Loucy (cell line): ENCODE results near the gene PDE4D.

Experiments
- H2AFZ ChIP-seq: fragments of 200-600 bp; sonication (generic); 2 replicates; pipeline ENCODE4 v1.6.0; 2016; ENCODE audit warnings: antibody characterized with exemption, mild to moderate bottlenecking, low read length, moderate library complexity
- H3F3A ChIP-seq: fragments of 200-600 bp; 2 replicates; pipeline ENCODE4 v1.6.0; 2016; ENCODE audit warnings: antibody characterized with exemption, low read depth, mild to moderate bottlenecking
- H3K27me3 ChIP-seq: fragments of 200-600 bp; sonication (generic); 2 replicates; pipeline ENCODE4 v1.6.1; 2014; ENCODE audit warnings: low read length, mild to moderate bottlenecking; ENCODE audit not compliant: insufficient read depth, poor library complexity, severe bottlenecking
- H3K36me3 ChIP-seq: fragments of 200-600 bp; sonication (generic); 2 replicates; pipeline ENCODE4 v1.6.1; 2016; ENCODE audit warnings: low read length; ENCODE audit not compliant: insufficient read depth
- H3K4me1 ChIP-seq: fragments of 200-600 bp; sonication (generic); 2 replicates; pipeline ENCODE4 v1.5.1; 2014; ENCODE audit warnings: low read length, mild to moderate bottlenecking; ENCODE audit not compliant: insufficient read depth, poor library complexity, severe bottlenecking
- H3K4me2 ChIP-seq: fragments of 200-600 bp; sonication (generic); 2 replicates; pipeline ENCODE4 v1.6.0; 2014; ENCODE audit warnings: antibody characterized with exemption, low read length, low read depth, mild to moderate bottlenecking; ENCODE audit not compliant: poor library complexity, severe bottlenecking
- H3K4me3 ChIP-seq: fragments of 200-600 bp; sonication (generic); 2 replicates; pipeline ENCODE4 v1.5.1; 2014; ENCODE audit warnings: low read length, mild to moderate bottlenecking, mixed read lengths; ENCODE audit not compliant: poor library complexity, severe bottlenecking
- H3K79me2 ChIP-seq: fragments of 200-600 bp; sonication (generic); 2 replicates; pipeline ENCODE4 v1.6.1; 2014; ENCODE audit warnings: low read length; ENCODE audit not compliant: insufficient read depth
- H3K9ac ChIP-seq: fragments of 200-600 bp; sonication (generic); 2 replicates; pipeline ENCODE4 v1.6.0; 2014; ENCODE audit warnings: mild to moderate bottlenecking, low read depth, low read length, moderate library complexity; ENCODE audit not compliant: poor library complexity, severe bottlenecking
- H3K9me2 ChIP-seq: fragments of 200-600 bp; sonication (generic); replicated peaks from 2 replicates; pipeline ENCODE4 v1.6.1; 2016; ENCODE audit warnings: low read depth, low read length, mixed read lengths
- H3K9me3 ChIP-seq: fragments of 200-600 bp; sonication (generic); 2 replicates; pipeline ENCODE4 v1.6.1; 2014; ENCODE audit warnings: mild to moderate bottlenecking, antibody characterized with exemption, low read length, low read depth; ENCODE audit not compliant: insufficient read depth
- H4K20me1 ChIP-seq: fragments of 200-600 bp; sonication (generic); 2 replicates; pipeline ENCODE4 v1.6.0; 2014; ENCODE audit warnings: antibody characterized with exemption, low read length, mild to moderate bottlenecking; ENCODE audit not compliant: insufficient read depth, poor library complexity, severe bottlenecking
- EZH2phosphoT487 ChIP-seq: fragments of 200-600 bp; IDR thresholded peaks from 2 replicates; pipeline ENCODE4 v1.6.1; 2018; ENCODE audit warnings: antibody characterized with exemption, mild to moderate bottlenecking, moderate library complexity, borderline replicate concordance
- TF ChIP-seq, protein P1 (sequence below): fragments of 200-600 bp; sonication (generic); conservative IDR thresholded peaks from 2 replicates; pipeline ENCODE4 v1.5.1; 2014; ENCODE audit warnings: mild to moderate bottlenecking, antibody characterized with exemption, low read length

Gene PDE4D

DNA sequence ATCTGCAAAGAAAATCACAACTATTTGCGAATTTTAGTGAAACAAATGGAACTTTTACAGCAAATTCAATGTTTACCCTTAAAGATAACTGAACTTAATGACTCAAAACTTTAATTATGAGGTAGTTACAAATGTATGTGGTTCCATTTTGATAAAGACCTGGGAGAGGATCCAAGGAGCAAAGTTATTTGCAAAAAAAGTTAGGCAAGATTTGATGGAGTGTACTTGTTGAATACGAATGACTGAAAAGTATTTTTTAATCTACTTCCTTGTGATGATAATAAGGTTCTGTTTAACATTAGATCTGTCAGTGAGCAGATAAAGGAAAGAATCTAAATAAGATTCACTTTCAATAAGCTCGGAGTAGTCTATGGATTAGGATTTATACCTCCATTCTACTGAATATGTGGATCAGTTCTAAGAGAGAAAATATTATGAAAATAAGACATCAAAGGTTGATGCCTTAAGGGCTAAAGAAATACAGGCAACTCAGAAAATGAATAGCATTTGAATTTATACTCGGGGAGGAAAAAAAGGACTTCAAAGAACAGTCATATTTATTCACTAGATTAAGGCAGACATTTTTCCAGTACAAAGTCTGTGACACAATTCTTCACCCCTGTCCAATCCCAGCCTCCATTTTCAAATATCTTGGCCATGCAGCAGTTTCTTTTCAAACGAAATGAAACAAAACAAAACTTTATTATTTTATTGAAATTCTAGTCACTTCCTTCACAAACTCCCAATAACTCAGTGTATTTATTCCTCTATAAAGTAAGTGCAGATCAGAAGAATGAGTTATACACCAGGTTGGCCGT is 199.8 kb downstream of the PDE4D start:
- Histone ChIP-seq H4K20me1 (no peaks in the 10 kb centered on the region), H3K27me3 (no peaks in the 10 kb centered on the region), H3K4me3 (no peak overlapping the region), H3K9ac (no peak overlapping the region), H3F3A (no peaks in the 10 kb centered on the region), H3K9me3 (no peaks in the 10 kb centered on the region), H3K9me2 (no peaks in the 10 kb centered on the region), H2AFZ (no peak overlapping the region), H3K79me2 (no peaks in the 10 kb centered on the region), H3K36me3 (no peaks in the 10 kb centered on the region), H3K4me2 (no peak overlapping the region), H3K4me1 (no peaks in the 10 kb centered on the region)
- no peak for TF ChIP-seq EZH2phosphoT487

DNA sequence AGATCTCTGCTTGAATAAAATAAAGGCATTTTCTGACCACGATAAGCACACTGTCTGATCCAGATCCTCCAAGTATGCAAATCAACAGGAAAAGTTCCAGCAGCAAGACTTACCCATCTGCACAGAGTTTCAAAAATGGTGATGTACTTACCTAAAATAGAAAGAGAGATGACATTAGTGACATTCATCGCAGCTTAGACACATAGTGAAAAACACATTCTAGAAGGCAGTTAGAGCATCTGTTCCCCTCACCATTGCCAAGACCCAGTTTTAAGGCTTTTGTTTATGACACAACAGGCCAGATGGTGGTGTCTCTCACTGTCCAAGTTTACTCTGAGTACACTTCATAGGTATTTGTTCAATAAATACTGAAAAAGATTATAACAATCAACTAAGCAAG is 207.7 kb downstream of the PDE4D start:
- no peak overlapping the region for H3K4me3 ChIP-seq
- TF ChIP-seq, protein P1, sequence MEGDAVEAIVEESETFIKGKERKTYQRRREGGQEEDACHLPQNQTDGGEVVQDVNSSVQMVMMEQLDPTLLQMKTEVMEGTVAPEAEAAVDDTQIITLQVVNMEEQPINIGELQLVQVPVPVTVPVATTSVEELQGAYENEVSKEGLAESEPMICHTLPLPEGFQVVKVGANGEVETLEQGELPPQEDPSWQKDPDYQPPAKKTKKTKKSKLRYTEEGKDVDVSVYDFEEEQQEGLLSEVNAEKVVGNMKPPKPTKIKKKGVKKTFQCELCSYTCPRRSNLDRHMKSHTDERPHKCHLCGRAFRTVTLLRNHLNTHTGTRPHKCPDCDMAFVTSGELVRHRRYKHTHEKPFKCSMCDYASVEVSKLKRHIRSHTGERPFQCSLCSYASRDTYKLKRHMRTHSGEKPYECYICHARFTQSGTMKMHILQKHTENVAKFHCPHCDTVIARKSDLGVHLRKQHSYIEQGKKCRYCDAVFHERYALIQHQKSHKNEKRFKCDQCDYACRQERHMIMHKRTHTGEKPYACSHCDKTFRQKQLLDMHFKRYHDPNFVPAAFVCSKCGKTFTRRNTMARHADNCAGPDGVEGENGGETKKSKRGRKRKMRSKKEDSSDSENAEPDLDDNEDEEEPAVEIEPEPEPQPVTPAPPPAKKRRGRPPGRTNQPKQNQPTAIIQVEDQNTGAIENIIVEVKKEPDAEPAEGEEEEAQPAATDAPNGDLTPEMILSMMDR: no peak
- no peak for TF ChIP-seq EZH2phosphoT487
- H3K9me2 ChIP-seq: no peaks in the 10 kb centered on the region
- H3K27me3 ChIP-seq: no peaks in the 10 kb centered on the region
- H4K20me1 ChIP-seq: no peaks in the 10 kb centered on the region
- H3F3A ChIP-seq: no peaks in the 10 kb centered on the region
- no peak overlapping the region for H3K4me2 ChIP-seq
- H2AFZ ChIP-seq: no peak overlapping the region
- H3K79me2 ChIP-seq: no peaks in the 10 kb centered on the region
- no peaks in the 10 kb centered on the region for H3K36me3 ChIP-seq
- H3K9me3 ChIP-seq: no peaks in the 10 kb centered on the region
- H3K4me1 ChIP-seq: peaks cover 17% of the 10 kb centered on the region
- no peak overlapping the region for H3K9ac ChIP-seq

DNA sequence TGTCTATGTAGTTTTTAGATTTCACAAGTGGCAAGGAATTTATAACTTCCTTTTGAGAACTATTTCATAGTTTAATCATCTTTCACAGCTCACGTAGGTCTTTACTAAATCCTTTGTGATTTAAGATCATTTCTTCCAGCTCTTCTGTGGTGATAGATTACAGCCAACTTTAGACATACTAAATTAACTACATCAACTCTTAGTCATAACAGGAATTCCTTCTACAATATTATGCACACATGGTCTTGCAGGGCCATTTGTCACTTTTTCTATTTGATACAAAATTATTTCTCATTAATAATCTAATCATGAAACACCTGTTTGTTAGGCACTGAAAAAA is 208.4 kb downstream of the PDE4D start:
- Histone ChIP-seq H2AFZ (0 out of 2 replicates have a peak overlapping the region, but pooled peaks have one; percentile 53), H3K4me1 (peaks cover 17% of the 10 kb centered on the region), H4K20me1 (no peaks in the 10 kb centered on the region), H3K9ac (no peak overlapping the region), H3F3A (no peaks in the 10 kb centered on the region), H3K9me3 (no peaks in the 10 kb centered on the region), H3K36me3 (no peaks in the 10 kb centered on the region), H3K9me2 (no peaks in the 10 kb centered on the region), H3K4me2 (no peak overlapping the region), H3K27me3 (no peaks in the 10 kb centered on the region), H3K4me3 (no peak overlapping the region), H3K79me2 (no peaks in the 10 kb centered on the region)
- TF ChIP-seq EZH2phosphoT487: no peak
- TF ChIP-seq, protein P1: no peak
